ENCODE results near the gene FBXL2.
A peak's percentile ranks its signal among the peaks of the same experiment; 100 is the strongest.
"Not testable (repeated sequence)": the region's sequence is repeated elsewhere in the genome, so short reads cannot be mapped to it uniquely, and the experiment has no call there.

The FBXL2 gene

DNA sequence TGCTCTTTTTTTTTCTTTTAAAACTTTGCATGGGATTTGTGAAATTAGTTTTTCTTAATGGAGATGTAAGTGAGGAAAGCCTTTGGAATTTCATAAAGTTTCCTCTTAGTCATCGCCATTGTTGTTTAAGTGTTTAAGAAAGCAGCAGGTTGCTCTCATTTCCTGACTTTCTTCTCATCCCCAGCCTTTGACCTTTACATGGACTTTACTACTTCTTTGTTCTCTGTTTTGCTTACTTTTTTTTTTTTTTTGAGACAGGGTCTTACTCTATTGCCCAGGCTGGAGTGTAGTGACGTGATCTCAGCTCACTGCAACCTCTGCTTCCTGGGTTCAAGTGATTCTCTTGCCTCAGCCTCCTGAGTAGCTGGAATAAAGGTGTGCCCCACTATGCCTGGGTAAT is 38.6 kb downstream of the FBXL2 start:
- TF ChIP-seq, protein P1, sequence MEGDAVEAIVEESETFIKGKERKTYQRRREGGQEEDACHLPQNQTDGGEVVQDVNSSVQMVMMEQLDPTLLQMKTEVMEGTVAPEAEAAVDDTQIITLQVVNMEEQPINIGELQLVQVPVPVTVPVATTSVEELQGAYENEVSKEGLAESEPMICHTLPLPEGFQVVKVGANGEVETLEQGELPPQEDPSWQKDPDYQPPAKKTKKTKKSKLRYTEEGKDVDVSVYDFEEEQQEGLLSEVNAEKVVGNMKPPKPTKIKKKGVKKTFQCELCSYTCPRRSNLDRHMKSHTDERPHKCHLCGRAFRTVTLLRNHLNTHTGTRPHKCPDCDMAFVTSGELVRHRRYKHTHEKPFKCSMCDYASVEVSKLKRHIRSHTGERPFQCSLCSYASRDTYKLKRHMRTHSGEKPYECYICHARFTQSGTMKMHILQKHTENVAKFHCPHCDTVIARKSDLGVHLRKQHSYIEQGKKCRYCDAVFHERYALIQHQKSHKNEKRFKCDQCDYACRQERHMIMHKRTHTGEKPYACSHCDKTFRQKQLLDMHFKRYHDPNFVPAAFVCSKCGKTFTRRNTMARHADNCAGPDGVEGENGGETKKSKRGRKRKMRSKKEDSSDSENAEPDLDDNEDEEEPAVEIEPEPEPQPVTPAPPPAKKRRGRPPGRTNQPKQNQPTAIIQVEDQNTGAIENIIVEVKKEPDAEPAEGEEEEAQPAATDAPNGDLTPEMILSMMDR (conservative IDR thresholded peaks at IDR 0.05), result no peak
- no peak overlapping the region for H3K27ac ChIP-seq

DNA sequence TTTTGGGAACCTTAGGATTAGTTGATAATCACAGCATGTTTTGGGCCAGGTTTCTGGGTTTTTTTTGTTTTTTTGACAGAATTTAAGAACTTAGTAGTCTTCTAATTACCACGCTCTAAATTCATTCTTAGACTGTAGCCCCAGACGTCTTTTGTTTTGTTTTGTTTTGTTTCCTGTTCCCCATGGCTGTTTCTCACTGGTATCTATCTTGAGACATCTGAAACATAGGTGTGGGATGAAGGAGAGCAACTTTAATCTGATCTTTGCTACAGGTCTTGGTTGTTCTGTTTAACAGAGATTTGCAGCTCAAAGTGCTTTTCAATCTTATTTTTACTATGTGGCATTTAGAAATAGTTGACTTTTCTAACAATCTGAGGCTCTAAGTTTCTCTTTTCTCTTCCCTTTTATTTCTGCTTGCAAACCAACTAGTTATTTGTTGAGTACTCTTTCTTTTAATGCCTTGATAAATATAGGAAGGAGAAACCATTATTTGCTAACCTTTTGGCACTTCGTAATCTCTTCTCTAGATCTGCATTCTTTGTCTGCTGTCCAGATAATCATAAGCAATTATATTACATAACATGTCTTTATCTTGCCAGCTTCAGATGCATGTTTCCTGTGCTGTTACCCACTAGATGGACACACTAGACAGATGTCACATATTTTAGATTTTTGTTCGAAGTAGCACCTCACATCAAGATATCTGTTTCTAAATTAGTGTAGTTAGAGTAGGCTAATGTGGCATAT is 40.9 kb downstream of the FBXL2 start:
- H3K27ac ChIP-seq, result peak overlapping the region; percentile 42
- TF ChIP-seq, protein P1 (conservative IDR thresholded peaks at IDR 0.05), result no peak

DNA sequence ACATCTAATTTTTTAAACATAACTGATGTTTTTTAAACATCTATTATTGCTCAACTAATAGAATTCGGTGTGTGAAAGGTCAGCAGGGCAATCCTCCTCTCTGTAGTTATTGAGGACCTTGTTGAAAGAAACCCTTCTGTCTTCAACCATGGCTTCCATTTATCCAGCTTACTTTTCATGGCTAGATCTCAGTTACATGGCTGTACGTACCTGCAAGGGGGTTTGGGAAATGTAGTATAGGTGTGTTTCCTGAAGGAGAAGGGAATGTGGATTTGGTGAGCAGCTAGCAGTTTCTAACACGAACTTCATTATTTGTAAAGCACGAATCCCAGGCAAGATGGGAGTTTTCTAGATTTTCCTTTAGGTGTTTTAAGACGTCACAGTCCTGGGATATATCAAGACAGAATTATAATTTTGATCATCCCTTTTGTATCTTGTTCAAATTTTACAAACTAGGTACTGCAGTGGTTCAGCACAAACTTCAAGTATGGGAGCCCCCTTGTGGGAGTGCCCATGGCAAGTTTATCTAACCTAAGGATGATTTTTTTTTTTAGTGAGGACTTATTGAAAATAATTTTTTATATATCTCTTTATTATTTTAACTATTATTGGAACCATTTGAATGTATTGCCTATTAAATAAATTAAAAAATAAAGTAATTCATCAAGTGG is 41.6 kb downstream of the FBXL2 start:
- peak overlapping the region; percentile 42 for H3K27ac ChIP-seq
- TF ChIP-seq, protein P1 (conservative IDR thresholded peaks at IDR 0.05), result peak; percentile 30; the same call in 1 of the 2 replicates

DNA sequence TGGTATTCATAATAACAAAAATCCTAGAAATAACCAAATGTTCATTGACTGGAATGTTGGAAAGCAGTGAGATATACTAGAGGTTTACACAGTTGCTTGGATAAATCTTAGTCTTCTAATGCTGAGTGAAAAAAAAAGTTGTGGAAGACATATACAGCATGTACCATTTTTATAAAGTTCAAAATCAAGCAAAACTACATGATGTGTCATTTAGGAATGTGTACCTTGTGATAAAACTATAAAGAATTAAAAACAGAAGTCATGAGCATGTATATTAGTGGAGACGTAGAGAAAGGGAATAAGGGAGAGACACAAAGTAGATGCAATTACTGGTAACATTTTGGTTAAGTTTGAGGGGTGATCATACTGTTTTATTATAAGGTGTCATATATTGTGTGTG is 45.2 kb downstream of the FBXL2 start:
- no peak overlapping the region for H3K27ac ChIP-seq
- TF ChIP-seq, protein P1 (conservative IDR thresholded peaks at IDR 0.05), result no peak

DNA sequence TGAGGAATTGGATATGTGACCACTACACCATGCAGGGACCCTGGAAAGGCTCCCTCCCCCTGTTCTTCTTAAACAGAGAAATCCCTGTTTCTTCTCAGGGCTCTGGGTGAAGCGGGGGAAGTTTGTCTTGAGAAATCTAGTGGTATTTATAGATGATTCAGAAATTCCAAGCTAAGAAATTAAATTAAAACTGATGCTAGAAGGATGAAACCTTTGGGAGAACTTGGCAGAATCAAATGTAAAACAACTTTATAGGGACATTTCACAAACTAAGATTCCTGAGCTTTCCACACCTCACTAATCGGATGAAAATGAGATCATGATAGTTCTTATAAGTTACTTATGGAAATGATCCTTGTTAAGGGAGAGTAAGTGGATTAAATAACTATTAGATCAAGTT is 54.2 kb downstream of the FBXL2 start:
- TF ChIP-seq, protein P1 (conservative IDR thresholded peaks at IDR 0.05), result no peak
- H3K27ac ChIP-seq, result no peak overlapping the region

DNA sequence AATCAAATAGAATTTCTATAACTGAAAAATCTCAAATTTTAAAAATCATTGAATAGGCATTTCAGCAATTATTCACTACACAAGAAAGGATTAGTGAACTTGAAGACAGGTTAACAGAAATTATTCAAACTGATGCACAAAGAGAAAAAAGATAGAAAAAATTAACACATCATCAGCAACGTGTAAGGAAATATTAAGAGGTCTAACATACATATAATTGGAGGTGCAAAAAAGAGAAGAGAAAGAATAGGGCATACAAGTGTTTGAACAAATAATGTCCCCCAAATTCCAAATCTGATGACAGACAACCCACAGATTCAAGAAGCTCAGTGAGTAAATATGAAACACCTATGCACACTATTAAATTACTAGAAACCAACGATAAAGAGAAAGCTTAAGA is 57.1 kb downstream of the FBXL2 start:
- H3K27ac ChIP-seq, result no peak overlapping the region
- TF ChIP-seq, protein P1 (conservative IDR thresholded peaks at IDR 0.05), result no peak

DNA sequence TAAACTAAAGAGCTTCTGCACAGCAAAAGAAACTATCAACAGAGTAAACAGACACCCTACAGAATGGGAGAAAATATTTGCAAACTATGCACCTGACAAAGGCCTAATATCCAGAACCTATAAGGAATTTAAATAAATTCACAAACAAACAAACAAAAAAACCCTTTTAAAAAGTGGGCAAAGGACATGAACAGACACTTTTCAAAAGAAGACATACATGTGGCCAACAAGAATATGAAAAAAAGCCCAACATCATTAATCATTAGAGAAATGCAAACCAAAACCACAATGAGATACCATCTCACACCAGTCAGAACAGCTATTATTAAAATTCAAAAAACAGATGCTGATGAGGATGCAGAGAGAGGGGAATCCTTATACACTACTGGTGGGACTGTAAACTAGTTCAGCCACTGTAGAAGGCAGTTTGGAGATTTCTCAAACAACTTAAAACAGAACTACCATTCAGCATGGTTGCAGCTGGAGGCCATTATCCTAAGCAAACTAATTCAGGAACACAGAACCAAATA is 61.8 kb downstream of the FBXL2 start:
- H3K27ac ChIP-seq, result not testable (repeated sequence)

DNA sequence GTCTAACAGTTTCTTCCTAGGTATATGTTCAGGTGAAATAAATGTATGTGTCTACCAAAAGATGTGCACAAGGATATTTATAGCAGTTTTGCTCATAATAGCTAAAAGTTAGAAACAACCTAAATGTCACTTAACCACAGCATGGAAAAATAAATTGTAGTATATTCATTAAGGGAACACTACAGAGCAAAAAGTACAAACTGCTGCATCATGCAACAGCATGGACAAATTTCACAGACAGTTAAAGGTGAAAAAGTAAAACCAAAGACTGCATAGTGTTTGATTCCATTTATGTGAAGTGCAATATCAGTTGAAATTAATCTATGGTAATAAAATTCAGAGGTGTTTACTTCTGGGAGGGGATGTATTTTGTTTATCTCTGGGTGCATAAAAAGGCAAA is 62.5 kb downstream of the FBXL2 start:
- TF ChIP-seq, protein P1 (conservative IDR thresholded peaks at IDR 0.05), result no peak
- H3K27ac ChIP-seq, result no peak overlapping the region
